ENCODE results near the gene DDR2. TPM values are rescaled to one million over a fixed set of nuclear protein-coding genes. Genes with fewer than 3 reads are reported as not detected.
A peak's percentile ranks its signal among the peaks of the same experiment; 100 is the strongest.
"Not testable (repeated sequence)": the region's sequence is repeated elsewhere in the genome, so short reads cannot be mapped to it uniquely, and the experiment has no call there.

Gene DDR2
- total RNA-seq, 2 donors from 2014 or later: 116 to 138 TPM

GRCh38 chr1:162790303-162790984, 158.2 kb downstream of the DDR2 start, which contains the start of gene HSD17B7:
HSD17B7 (plus strand) TSS chr1:162790702; CDS start chr1:162790801, 99 bp downstream.
- intact Hi-C loops (cut with DNase I): loop anchor here in 1 of 2 donors (10.0 kb wide), 1 partner anchor 176 kb away; no protein-coding TSS in a partner anchor

GRCh38 chr1:162790985-162791357, 158.7 kb downstream of the DDR2 start:
- not testable (repeated sequence) for DNase-seq (ENCODE audit: low spot score)
- intact Hi-C loops (cut with DNase I): loop anchor here in 1 of 2 donors (10.0 kb wide), 1 partner anchor 176 kb away; no protein-coding TSS in a partner anchor

More at GRCh38 chr1:162790303-162790984, 158.2 kb downstream of the DDR2 start, which contains the start of gene HSD17B7:
- peak; percentile 89 for DNase-seq (ENCODE audit: low spot score)

GRCh38 chr1:162794284-162794683, 162.0 kb downstream of the DDR2 start:
- intact Hi-C loops (cut with DNase I): loop anchor here in 1 of 2 donors (10.0 kb wide), 1 partner anchor 179 kb away; no protein-coding TSS in a partner anchor
- DNase-seq (ENCODE audit: low spot score): not testable (repeated sequence)

- intact Hi-C loops (cut with DNase I): loop anchor here in 1 of 2 donors (10.0 kb wide), 1 partner anchor 182 kb away; no protein-coding TSS in a partner anchor
- not testable (repeated sequence) for DNase-seq (ENCODE audit: low spot score)
Measured at GRCh38 chr1:162796617-162797279, 164.5 kb downstream of the DDR2 start.

GRCh38 chr1:162799995-162800830, 167.9 kb downstream of the DDR2 start:
- intact Hi-C loops (cut with DNase I): loop anchor here in 1 of 2 donors (10.0 kb wide), 1 partner anchor 185 kb away; no protein-coding TSS in a partner anchor
- DNase-seq (ENCODE audit: low spot score): not testable (repeated sequence)

- DNase-seq (ENCODE audit: low spot score); intact Hi-C loops (cut with DNase I): not testable (repeated sequence)
Measured at GRCh38 chr1:162807503-162807902, 175.2 kb downstream of the DDR2 start.

- intact Hi-C loops (cut with DNase I); DNase-seq (ENCODE audit: low spot score): not testable (repeated sequence)
Measured at GRCh38 chr1:162812357-162812756, 180.1 kb downstream of the DDR2 start.

GRCh38 chr1:162818136-162818535, 185.9 kb downstream of the DDR2 start:
- DNase-seq (ENCODE audit: low spot score); intact Hi-C loops (cut with DNase I): not testable (repeated sequence)

GRCh38 chr1:162818666-162819065, 186.4 kb downstream of the DDR2 start:
- intact Hi-C loops (cut with DNase I); DNase-seq (ENCODE audit: low spot score): not testable (repeated sequence)

GRCh38 chr1:162822391-162823200, 190.3 kb downstream of the DDR2 start:
- intact Hi-C loops (cut with DNase I): no loop called here
- no peak for DNase-seq (ENCODE audit: low spot score)

- intact Hi-C loops (cut with DNase I): no loop called here
- DNase-seq (ENCODE audit: low spot score): no peak
Measured at GRCh38 chr1:162823231-162823630, 191.0 kb downstream of the DDR2 start.

- no peak for DNase-seq (ENCODE audit: low spot score)
- intact Hi-C loops (cut with DNase I): no loop called here
Measured at GRCh38 chr1:162823771-162824525, 191.7 kb downstream of the DDR2 start.

- no peak for DNase-seq (ENCODE audit: low spot score)
- intact Hi-C loops (cut with DNase I): no loop called here
Measured at GRCh38 chr1:162829268-162829667, 197.0 kb downstream of the DDR2 start.

- intact Hi-C loops (cut with DNase I): no loop called here
- DNase-seq (ENCODE audit: low spot score): no peak
Measured at GRCh38 chr1:162832470-162832869, 200.2 kb downstream of the DDR2 start.

- no peak for DNase-seq (ENCODE audit: low spot score)
- intact Hi-C loops (cut with DNase I): no loop called here
Measured at GRCh38 chr1:162835157-162835899, 203.1 kb downstream of the DDR2 start.

All from posterior vena cava (tissue), 2 donors.